CD4-positive, alpha-beta T cell treated with Interleukin-2 at 100 ng/mL for 4 hours (primary cell): ENCODE data around the gene NDE1.
"Not testable (repeated sequence)": the region's sequence is repeated elsewhere in the genome, so short reads cannot be mapped to it uniquely, and the experiment has no call there.

Source experiments
- DNase-seq: peaks from one replicate; pipeline ENCODE4 v3.0.0-alpha.2; 2020; ENCODE audit warnings: low spot score

The NDE1 gene

DNA sequence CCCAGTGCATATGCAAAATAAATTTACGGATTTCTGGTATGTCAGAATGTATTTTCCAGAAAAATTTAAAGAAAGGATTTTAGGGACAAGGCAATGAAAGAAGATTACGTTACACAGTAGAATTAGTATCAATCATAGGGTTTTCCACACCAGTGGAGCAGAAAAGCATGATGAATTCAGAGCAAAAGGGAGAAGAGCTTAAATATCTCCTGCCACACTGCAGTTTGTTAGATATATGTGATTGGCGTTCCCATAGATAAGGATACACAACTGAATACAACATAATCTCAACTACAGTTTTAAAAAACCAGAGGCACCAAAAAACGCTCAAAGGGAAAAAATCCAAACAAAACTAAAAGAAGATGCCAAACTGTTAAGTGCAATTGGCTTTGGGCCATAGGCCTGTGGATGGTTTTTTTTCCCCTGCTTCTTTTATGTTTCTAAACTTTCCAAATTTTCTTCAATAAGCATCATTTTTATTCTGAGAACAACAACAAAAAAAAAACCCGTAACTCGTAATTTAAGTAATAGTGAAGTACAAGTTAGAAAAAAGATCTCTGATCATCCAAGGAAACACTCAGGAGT is 29.3 kb upstream of the NDE1 start:
- DNase-seq: no peak

GRCh38 chr16:15621456-15621855 is 28.6 kb upstream of the NDE1 start:
- DNase-seq: no peak

DNA sequence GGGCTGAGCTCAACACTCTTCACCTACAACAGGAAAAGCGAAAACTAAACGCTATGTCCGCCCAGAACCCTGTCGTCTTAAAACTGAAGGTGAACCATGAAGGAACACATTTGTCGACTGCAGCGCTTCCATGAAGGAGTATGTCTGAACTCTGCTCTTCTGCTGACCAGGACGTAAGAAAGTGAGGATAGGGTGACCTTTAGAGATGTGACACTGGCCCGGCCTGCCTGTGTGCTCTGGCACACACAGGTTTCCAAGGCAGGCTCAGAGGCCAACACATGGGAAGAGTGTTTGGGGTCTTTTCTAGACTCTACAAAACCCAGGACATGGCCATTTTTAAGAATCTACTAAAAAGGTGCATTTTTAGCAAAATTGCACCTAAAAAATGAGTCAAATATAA is 28.2 kb upstream of the NDE1 start:
- no peak for DNase-seq

GRCh38 chr16:15631730-15632409 is 18.2 kb upstream of the NDE1 start:
- no peak for DNase-seq

- DNase-seq: no peak
Observed at GRCh38 chr16:15635926-15636325, 14.1 kb upstream of the NDE1 start.

DNA sequence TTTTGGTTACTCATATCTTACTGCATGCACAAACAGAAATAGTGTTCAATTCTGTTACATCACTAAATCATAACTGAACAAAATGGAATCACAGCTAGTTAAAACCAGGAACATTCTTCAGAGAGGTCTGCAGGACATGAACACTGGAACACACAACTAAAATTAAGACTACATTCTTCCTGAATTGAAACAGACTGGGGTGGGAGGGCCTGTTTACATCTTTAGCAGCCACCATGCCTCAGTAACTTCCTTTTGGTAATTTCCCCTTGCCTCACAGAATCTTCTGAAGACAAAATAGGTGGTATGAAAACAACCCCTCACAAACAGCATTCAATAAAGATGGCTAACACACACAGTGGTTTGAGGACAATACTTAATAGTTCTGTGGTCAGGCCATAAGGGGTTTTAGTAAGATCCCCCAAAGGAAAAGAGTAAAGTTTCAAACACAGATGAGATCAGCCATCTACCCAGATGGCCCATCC is 13.6 kb upstream of the NDE1 start:
- peak; percentile 52 for DNase-seq

GRCh38 chr16:15639061-15639568 is 10.9 kb upstream of the NDE1 start:
- DNase-seq: peak; percentile 46

DNA sequence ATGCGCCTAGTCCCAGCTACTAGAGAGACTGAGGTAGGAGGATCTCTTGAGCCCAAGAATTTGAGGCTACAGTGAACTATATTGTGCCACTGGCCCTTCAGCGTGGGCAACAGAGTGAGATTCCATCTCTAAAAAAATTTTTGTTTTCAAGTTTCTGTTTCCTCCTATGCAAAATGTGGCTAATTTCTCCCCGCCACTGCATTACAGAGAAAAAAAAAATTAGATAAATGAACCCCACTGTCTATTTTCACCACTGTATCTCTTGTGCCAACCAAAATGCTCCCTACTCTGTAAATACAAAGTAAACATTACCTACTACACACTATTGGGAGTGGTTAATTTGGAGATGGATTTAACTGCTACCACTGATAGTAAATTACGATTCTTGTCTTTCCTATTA is 9.1 kb upstream of the NDE1 start:
- no peak for DNase-seq

DNA sequence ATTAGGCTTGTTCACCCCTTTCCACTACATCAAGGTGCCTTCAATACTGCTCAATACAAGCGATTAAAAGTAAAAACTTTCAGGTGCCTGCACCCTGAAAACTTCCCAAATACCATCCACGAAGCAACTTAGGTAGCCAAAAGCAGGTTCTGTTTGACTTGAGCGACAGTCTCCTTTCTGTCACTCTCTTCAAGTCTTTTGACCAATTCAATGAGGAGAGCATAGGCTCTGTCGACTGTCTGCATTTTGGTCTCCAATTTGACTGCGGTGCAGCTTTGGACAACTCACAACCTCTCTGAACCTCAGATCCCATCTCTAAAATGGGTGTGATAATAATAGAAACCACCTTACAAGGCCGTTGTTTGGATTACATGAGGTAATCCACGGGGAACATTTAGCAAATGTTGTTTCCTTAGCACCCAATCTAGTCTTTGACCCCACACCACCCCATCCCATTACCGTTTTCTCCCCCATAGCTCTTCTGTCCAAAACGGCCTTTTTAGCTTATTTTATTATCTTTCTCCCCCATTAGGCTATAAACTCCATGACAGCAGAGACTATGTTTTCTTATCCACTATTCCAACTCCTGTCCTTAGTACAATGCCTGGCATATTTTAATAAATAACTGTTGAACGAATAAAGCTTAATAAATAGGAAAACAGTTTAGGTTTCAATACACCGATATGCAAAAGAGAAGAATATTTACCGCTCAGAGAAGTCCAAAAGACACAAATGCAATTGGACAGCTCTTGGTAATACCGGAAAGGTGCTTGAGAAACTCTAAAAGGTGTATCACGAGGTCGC is 8.1 kb upstream of the NDE1 start:
- DNase-seq: no peak

DNA sequence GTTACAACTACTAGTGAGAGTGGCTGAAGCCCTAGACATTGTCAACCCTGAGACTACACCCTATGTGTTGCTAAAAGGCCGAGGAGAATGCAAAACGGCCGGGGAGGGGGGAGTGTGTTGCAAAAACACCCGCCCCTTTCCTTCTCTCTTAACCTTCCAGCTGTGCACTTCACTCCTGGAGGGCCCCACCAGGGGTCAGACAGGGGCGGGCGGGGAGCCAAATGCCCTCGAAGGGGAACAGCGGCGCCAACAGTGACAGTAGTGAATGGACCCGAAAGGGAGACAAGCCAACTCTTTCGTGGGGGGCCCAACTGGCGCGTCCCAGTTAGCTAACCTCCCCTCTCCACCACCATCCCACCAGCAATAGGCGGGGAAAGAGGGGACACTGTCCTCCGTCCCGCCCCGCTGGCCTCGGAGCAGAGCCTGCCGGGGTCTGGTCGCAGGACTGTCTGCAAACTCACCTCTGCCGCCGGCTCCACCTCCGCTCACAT is 7.4 kb upstream of the NDE1 start:
- DNase-seq: peak; percentile 87

DNA sequence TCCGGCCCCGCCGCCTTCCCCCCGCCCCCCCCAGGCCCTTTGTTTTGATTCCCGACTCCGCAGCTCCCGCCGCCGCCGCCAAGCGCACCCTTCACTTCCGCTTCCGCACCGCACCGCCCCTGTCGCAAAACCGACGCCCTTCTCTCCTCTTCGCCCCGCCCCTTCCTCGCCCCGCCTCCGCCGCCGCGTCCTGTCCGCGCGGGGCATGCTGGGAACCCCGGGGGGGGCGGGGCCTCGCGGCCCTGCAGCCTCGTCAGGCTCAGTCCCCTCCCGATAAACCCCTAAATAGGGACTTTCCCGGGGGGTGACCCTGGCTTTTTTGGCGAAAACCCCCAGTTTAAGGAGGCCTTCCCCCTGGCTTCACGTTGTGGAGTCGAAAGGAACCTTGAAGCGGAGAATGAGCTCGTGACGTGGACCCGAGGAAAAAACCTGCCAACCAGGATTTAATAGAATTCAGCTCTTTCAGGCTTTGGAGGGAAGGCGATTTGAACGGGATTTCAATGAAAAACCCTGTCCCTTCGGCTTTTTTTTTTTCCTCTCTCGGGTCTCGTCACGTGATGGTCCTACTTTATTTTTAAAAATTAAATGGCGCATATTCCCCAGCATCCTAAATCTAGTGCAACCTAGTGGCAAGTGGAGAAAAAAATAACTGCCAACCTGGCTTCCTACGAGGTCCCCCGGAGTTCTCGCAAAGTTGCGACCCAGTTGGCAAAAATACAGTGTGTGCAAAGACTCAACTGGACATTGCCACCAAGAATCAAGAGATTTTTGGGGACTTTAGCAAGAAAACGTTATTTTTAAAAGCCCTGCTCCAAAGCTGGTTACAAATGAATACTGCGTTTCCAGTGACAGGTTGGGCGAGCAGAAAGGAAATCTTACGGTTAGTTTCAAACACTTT is 6.7 kb upstream of the NDE1 start, which contains the start of gene MARF1:
Gene MARF1 (minus strand): TSS at position 107 of the 898 bp plus-strand sequence. CDS start 3,921 bp downstream, outside the sequence.
- DNase-seq: peak; percentile 99

GRCh38 chr16:15643946-15644250 is 6.1 kb upstream of the NDE1 start:
- no peak for DNase-seq

GRCh38 chr16:15644267-15644961 is 5.6 kb upstream of the NDE1 start:
- no peak for DNase-seq

DNA sequence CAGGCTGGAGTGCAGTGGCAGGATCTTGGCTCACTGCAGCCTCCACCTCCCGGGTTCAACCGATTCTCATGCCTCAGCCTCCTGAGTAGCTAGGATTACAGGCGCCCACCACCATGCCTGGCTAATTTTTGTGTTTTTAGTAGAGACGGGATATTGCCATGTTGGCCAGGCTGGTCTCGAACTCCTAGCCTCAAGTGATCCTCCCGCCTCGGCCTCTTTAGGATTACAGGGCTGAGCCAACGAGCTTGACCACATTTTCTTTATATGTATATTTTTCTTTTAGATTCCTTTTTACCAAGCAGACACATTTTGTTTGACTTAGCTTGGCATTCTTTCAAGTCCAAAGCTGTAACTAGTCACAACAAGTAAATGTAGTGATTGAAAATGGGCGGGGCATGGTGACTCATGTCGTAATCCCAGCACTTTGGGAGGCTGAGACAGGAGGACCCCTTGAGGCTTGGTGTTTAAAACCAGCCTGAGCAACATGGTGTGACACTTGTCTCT is 5.0 kb upstream of the NDE1 start:
- DNase-seq: peak; percentile 46

- DNase-seq: not testable (repeated sequence)
Observed at GRCh38 chr16:15646557-15647293, 3.3 kb upstream of the NDE1 start.

DNA sequence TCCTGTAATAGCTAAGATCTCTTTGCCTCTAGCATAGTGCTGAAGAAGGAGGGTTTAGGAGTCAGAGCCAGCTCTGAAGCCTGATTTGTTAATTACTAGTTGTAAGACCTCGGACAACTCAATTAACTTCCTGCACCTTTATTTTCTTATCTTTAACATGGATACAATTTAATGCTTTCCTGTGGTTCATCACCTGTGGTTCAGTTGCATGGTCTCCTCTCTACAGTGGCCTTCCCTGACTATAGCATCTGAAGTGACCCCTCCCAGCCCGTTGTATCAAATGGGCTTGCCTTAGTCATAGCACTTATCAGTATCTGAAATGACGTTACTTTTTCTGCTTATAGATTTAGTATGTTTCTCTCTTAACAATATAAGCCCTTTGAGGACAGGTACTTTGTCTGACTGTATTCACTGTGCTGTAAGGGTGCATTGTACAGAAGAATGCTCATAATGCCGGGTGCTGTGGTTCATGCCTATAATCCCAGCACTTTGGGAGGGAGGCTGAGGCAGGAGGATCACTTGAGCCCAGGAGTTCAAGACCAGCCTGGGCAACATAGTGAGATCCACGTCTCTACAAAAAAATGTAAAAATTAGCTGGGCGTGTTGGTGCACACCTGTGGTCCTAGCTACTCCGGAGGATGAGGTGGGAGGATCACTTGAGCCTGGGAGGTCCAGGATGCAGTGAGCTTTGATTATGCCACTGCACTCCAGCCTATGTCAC is 2.6 kb upstream of the NDE1 start:
- no peak for DNase-seq

DNA sequence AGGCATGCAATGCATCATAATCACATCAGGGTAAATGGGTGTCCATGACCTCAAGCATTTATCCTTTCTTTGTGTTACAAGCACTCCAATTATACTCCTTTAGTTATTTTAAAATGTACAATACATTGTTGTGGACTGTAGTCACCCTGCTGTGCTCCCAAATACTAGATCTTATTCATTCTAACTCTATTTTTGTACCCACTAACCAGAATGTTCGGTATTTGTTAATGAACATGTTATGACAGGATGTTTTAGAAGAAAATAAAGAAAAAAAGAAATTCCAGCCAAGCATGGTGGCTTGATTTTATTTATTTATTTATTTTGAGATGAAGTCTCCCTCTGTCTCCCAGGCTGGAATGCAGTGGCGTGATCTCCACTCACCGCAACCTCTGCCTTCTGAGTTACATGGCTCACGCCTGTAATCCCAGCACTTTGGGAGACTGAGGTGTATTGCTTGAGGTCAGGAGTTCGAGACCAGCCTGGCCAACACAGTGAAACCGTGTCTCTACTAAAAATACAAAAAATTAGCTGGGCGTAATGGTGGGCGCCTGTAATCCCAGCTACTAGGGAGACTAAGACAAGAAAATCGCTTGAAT is 1.8 kb upstream of the NDE1 start:
- DNase-seq: no peak

GRCh38 chr16:15649311-15649710 is 734 bp upstream of the NDE1 start:
- DNase-seq: not testable (repeated sequence)

DNA sequence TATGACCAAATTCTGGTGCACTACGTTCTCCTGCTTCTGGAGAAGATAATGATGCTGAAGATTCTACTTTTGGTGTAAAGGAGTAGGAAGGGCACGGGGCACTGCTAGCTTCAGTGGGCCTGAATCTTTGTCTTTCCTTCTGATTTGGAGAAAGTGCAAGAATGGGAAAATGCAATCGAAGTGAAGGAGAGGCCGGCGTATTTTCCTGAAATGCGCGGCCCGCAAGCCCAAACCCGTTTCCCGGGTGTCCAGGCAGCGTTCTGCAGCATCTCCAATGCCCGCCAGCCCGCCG is 372 bp upstream of the NDE1 start:
- no peak for DNase-seq
